Measurements from ENCODE around the gene RASIP1.

DNA sequence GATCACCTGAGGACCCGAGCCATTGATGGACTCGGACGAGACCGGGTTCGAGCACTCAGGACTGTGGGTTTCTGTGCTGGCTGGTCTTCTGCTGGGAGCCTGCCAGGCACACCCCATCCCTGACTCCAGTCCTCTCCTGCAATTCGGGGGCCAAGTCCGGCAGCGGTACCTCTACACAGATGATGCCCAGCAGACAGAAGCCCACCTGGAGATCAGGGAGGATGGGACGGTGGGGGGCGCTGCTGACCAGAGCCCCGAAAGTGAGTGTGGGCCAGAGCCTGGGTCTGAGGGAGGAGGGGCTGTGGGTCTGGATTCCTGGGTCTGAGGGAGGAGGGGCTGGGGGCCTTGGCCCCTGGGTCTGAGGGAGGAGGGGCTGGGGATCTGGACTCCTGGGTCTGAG lies 15.8 kb upstream of the RASIP1 start:
- TF ChIP-seq L3MBTL2 (conservative IDR thresholded peaks at IDR 0.05) (no peak), ELF4 (IDR thresholded peaks at IDR 0.05) (no peak), ZNF384 (IDR thresholded peaks at IDR 0.05) (no peak), NFRKB (IDR thresholded peaks at IDR 0.05) (no peak), SUZ12 (IDR thresholded peaks at IDR 0.05) (no peak), SP1 (IDR thresholded peaks at IDR 0.05) (no peak), TARDBP (IDR thresholded peaks at IDR 0.05) (no peak), FOXA1 (IDR thresholded peaks at IDR 0.05) (no peak)

Measured in HEK293T (cell line).